Measurements from ENCODE around the gene CARF. TPM values are rescaled to one million over a fixed set of nuclear protein-coding genes. Genes with fewer than 3 reads are reported as not detected.

CARF gene
- total and polyA plus RNA-seq, 2 experiments from 2014 or later = 5.1 to 13.7 TPM

DNA sequence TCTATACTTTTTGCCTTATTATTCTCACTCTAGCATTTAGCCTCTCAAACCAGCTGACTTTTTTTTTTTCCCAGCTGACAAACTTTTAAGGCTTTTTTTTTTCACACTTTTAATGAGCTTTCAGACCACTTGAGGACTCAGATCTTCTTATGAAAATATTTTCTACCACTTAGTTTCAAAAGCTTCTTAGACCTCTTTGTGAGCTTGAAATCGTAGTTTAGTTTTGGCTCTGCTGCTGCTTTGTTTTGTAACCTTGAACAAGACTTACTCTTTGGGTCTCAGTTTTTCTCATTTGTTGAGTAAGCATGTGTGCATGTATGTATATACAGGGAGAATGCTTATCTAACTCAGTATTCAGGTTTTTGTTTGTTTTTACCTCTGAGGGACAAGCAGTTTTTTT, 106.1 kb downstream of the CARF start:
- no peaks in the 10 kb centered on the region for H3K9me3 ChIP-seq (ENCODE audit: low read depth)
- no peak for TF ChIP-seq EZH2 (IDR thresholded peaks at IDR 0.05; ENCODE audit: borderline replicate concordance)
- no peak for TF ChIP-seq EZH2phosphoT487 (IDR thresholded peaks at IDR 0.05; ENCODE audit: low read depth, severe bottlenecking, unreplicated experiment)
- TF ChIP-seq, protein P1, sequence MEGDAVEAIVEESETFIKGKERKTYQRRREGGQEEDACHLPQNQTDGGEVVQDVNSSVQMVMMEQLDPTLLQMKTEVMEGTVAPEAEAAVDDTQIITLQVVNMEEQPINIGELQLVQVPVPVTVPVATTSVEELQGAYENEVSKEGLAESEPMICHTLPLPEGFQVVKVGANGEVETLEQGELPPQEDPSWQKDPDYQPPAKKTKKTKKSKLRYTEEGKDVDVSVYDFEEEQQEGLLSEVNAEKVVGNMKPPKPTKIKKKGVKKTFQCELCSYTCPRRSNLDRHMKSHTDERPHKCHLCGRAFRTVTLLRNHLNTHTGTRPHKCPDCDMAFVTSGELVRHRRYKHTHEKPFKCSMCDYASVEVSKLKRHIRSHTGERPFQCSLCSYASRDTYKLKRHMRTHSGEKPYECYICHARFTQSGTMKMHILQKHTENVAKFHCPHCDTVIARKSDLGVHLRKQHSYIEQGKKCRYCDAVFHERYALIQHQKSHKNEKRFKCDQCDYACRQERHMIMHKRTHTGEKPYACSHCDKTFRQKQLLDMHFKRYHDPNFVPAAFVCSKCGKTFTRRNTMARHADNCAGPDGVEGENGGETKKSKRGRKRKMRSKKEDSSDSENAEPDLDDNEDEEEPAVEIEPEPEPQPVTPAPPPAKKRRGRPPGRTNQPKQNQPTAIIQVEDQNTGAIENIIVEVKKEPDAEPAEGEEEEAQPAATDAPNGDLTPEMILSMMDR (IDR thresholded peaks at IDR 0.05; ENCODE audit: poor library complexity) = no peak
- H3K9me2 ChIP-seq (replicated peaks; ENCODE audit: insufficient read depth) = no peaks in the 10 kb centered on the region
- 13% methylated on average over 1 of the region's 1 CpG for WGBS (ENCODE audit: low lambda C conversion rate, missing lambda C conversion rate)
- peaks cover 75% of the 10 kb centered on the region for H3K79me2 ChIP-seq
- H3K4me2 ChIP-seq = peak overlapping the region; percentile 81
- H3K36me3 ChIP-seq (replicated peaks; ENCODE audit: insufficient read depth, low read depth) = no peaks in the 10 kb centered on the region
- no peaks in the 10 kb centered on the region for H3K27me3 ChIP-seq
- peaks cover 24% of the 10 kb centered on the region for H3K4me1 ChIP-seq (ENCODE audit: insufficient read depth)
- no peak overlapping the region for H2AFZ ChIP-seq
- no peak for DNase-seq (ENCODE audit: low spot score)
- H3K4me3 ChIP-seq = peak overlapping the region; percentile 36
- H3K27ac ChIP-seq = peak overlapping the region; percentile 35
- H4K20me1 ChIP-seq (ENCODE audit: insufficient read depth, poor library complexity, severe bottlenecking) = no peaks in the 10 kb centered on the region

GRCh38 chr2:203019142-203019541, 107.1 kb downstream of the CARF start:
- H3K79me2 ChIP-seq = peaks cover 85% of the 10 kb centered on the region
- H3K27me3 ChIP-seq = no peaks in the 10 kb centered on the region
- DNase-seq (ENCODE audit: low spot score) = no peak
- peaks cover 24% of the 10 kb centered on the region for H3K4me1 ChIP-seq (ENCODE audit: insufficient read depth)
- H3K4me2 ChIP-seq = peak overlapping the region; percentile 81
- no peak overlapping the region for H3K4me3 ChIP-seq
- H2AFZ ChIP-seq = no peak overlapping the region
- no peaks in the 10 kb centered on the region for H4K20me1 ChIP-seq (ENCODE audit: insufficient read depth, poor library complexity, severe bottlenecking)
- WGBS (ENCODE audit: low lambda C conversion rate, missing lambda C conversion rate) = 88% methylated on average over 2 of the region's 2 CpGs
- no peak overlapping the region for H3K27ac ChIP-seq
- H3K9me3 ChIP-seq (ENCODE audit: low read depth) = no peaks in the 10 kb centered on the region
- TF ChIP-seq EZH2phosphoT487 (IDR thresholded peaks at IDR 0.05; ENCODE audit: low read depth, severe bottlenecking, unreplicated experiment) (no peak), EZH2 (IDR thresholded peaks at IDR 0.05; ENCODE audit: borderline replicate concordance) (no peak)
- TF ChIP-seq, protein P1 (IDR thresholded peaks at IDR 0.05; ENCODE audit: poor library complexity) = no peak
- H3K36me3 ChIP-seq (replicated peaks; ENCODE audit: insufficient read depth, low read depth) = no peaks in the 10 kb centered on the region
- no peaks in the 10 kb centered on the region for H3K9me2 ChIP-seq (replicated peaks; ENCODE audit: insufficient read depth)

- Histone ChIP-seq H3K4me2 (peak overlapping the region; percentile 31), H4K20me1 (ENCODE audit: insufficient read depth, poor library complexity, severe bottlenecking) (peaks cover 3% of the 10 kb centered on the region), H3K27me3 (no peaks in the 10 kb centered on the region), H3K9me2 (replicated peaks; ENCODE audit: insufficient read depth) (no peaks in the 10 kb centered on the region), H3K36me3 (replicated peaks; ENCODE audit: insufficient read depth, low read depth) (no peaks in the 10 kb centered on the region), H3K4me3 (no peak overlapping the region), H2AFZ (no peak overlapping the region), H3K4me1 (ENCODE audit: insufficient read depth) (peaks cover 10% of the 10 kb centered on the region), H3K27ac (no peak overlapping the region), H3K79me2 (peaks cover 86% of the 10 kb centered on the region), H3K9me3 (ENCODE audit: low read depth) (no peaks in the 10 kb centered on the region)
- no peak for DNase-seq (ENCODE audit: low spot score)
- 68% methylated on average over 4 of the region's 4 CpGs for WGBS (ENCODE audit: low lambda C conversion rate, missing lambda C conversion rate)
- no peak for TF ChIP-seq EZH2phosphoT487 (IDR thresholded peaks at IDR 0.05; ENCODE audit: low read depth, severe bottlenecking, unreplicated experiment)
- no peak for TF ChIP-seq EZH2 (IDR thresholded peaks at IDR 0.05; ENCODE audit: borderline replicate concordance)
- TF ChIP-seq, protein P1 (IDR thresholded peaks at IDR 0.05; ENCODE audit: poor library complexity) = no peak
Measured at GRCh38 chr2:203021991-203022390, 109.9 kb downstream of the CARF start.

- Histone ChIP-seq H3K4me2 (no peak overlapping the region), H3K36me3 (replicated peaks; ENCODE audit: insufficient read depth, low read depth) (no peaks in the 10 kb centered on the region), H3K27ac (no peak overlapping the region), H3K4me3 (no peak overlapping the region), H3K79me2 (peaks cover 88% of the 10 kb centered on the region), H3K4me1 (ENCODE audit: insufficient read depth) (peaks cover 10% of the 10 kb centered on the region), H3K27me3 (no peaks in the 10 kb centered on the region), H3K9me2 (replicated peaks; ENCODE audit: insufficient read depth) (no peaks in the 10 kb centered on the region), H3K9me3 (ENCODE audit: low read depth) (no peaks in the 10 kb centered on the region), H2AFZ (no peak overlapping the region), H4K20me1 (ENCODE audit: insufficient read depth, poor library complexity, severe bottlenecking) (peaks cover 3% of the 10 kb centered on the region)
- no peak for DNase-seq (ENCODE audit: low spot score)
- 98% methylated on average over 1 of the region's 1 CpG for WGBS (ENCODE audit: low lambda C conversion rate, missing lambda C conversion rate)
- TF ChIP-seq EZH2phosphoT487 (IDR thresholded peaks at IDR 0.05; ENCODE audit: low read depth, severe bottlenecking, unreplicated experiment) (no peak), EZH2 (IDR thresholded peaks at IDR 0.05; ENCODE audit: borderline replicate concordance) (no peak)
- TF ChIP-seq, protein P1 (IDR thresholded peaks at IDR 0.05; ENCODE audit: poor library complexity) = no peak
Measured at GRCh38 chr2:203022751-203023150, 110.7 kb downstream of the CARF start.
